NCI-H146 treated with DMSO at 0.1 percent for 48 hours (cell line): ENCODE results near the gene C12orf75.
A peak's percentile ranks its signal among the peaks of the same experiment; 100 is the strongest.
"Not testable (repeated sequence)": the region's sequence is repeated elsewhere in the genome, so short reads cannot be mapped to it uniquely, and the experiment has no call there.

ENCODE experiments used
- DNase-seq: peaks from one replicate; lab custom pipeline; 2025; ENCODE audit not compliant: unreplicated experiment; lab: John Stamatoyannopoulos, UW

Gene C12orf75

GRCh38 chr12:105309384-105309783 lies 21.1 kb upstream of the C12orf75 start:
- not testable (repeated sequence) for DNase-seq

- not testable (repeated sequence) for DNase-seq
These were observed 19.9 kb upstream of the C12orf75 start for GRCh38 chr12:105310476-105311085.

- DNase-seq = not testable (repeated sequence)
These were observed 18.6 kb upstream of the C12orf75 start for GRCh38 chr12:105311936-105312335.

- DNase-seq = not testable (repeated sequence)
These were observed 16.7 kb upstream of the C12orf75 start for GRCh38 chr12:105313755-105314154.

GRCh38 chr12:105315130-105315529 lies 15.4 kb upstream of the C12orf75 start:
- DNase-seq = no peak

- DNase-seq = no peak
These were observed 14.8 kb upstream of the C12orf75 start for GRCh38 chr12:105315726-105316125.

- no peak for DNase-seq
These were observed 13.3 kb upstream of the C12orf75 start for GRCh38 chr12:105316931-105317852.

GRCh38 chr12:105317942-105318621 lies 12.4 kb upstream of the C12orf75 start:
- DNase-seq = peak; percentile 99

- no peak for DNase-seq
These were observed 11.6 kb upstream of the C12orf75 start for GRCh38 chr12:105318651-105319483.

- DNase-seq = no peak
These were observed 10.7 kb upstream of the C12orf75 start for GRCh38 chr12:105319691-105320209.

GRCh38 chr12:105321125-105321524 lies 9.4 kb upstream of the C12orf75 start:
- no peak for DNase-seq

- no peak for DNase-seq
These were observed 8.4 kb upstream of the C12orf75 start for GRCh38 chr12:105322070-105322469.

- no peak for DNase-seq
These were observed 5.8 kb upstream of the C12orf75 start for GRCh38 chr12:105324704-105325103.

- no peak for DNase-seq
These were observed 5.4 kb upstream of the C12orf75 start for GRCh38 chr12:105325117-105325516.

GRCh38 chr12:105329926-105330282 lies 587 bp upstream of the C12orf75 start:
- DNase-seq = peak; percentile 79

- no peak for DNase-seq
These were observed 677 bp downstream of the C12orf75 start for GRCh38 chr12:105330931-105331804.

- DNase-seq = no peak
These were observed 1.3 kb downstream of the C12orf75 start for GRCh38 chr12:105331805-105332251.

- not testable (repeated sequence) for DNase-seq
These were observed 1.8 kb downstream of the C12orf75 start for GRCh38 chr12:105332286-105332685.

- DNase-seq = no peak
These were observed 2.4 kb downstream of the C12orf75 start for GRCh38 chr12:105332925-105333324.

- no peak for DNase-seq
These were observed 3.5 kb downstream of the C12orf75 start for GRCh38 chr12:105334001-105334400.
